Muscle of leg (tissue), 11 donors: ENCODE data around the gene PHACTR1. TPM values are rescaled to one million over a fixed set of nuclear protein-coding genes. Genes with fewer than 3 reads are reported as not detected.
A peak's percentile ranks its signal among the peaks of the same experiment; 100 is the strongest.

Experiments used
- DNase-seq: peaks from one replicate; pipeline ENCODE4 v3.0.0; 2013
- H3K27ac ChIP-seq: one replicate; pipeline ENCODE4 v1.5.1; 2013; ENCODE audit warnings: mild to moderate bottlenecking, low read length, control low read depth
- H3K27me3 ChIP-seq: one replicate; pipeline ENCODE4 v1.6.1; 2013; ENCODE audit warnings: low read length; ENCODE audit not compliant: control insufficient read depth, insufficient read depth
- H3K36me3 ChIP-seq: one replicate; pipeline ENCODE4 v1.6.1; 2013; ENCODE audit warnings: low read length; ENCODE audit not compliant: control insufficient read depth, insufficient read depth
- H3K4me1 ChIP-seq: one replicate; pipeline ENCODE4 v1.6.1; 2013; ENCODE audit warnings: low read length; ENCODE audit not compliant: control insufficient read depth, insufficient read depth
- H3K4me3 ChIP-seq: one replicate; pipeline ENCODE4 v1.5.1; 2013; ENCODE audit warnings: low read length, control low read depth
- H3K9me3 ChIP-seq: replicated peaks from 2 replicates; pipeline ENCODE4 v1.6.1; 2013; ENCODE audit warnings: low read depth, low read length; ENCODE audit not compliant: control insufficient read depth
- WGBS: methylation state at CpG from one replicate; pipeline ENCODE4 v1.1.5; 2013; ENCODE audit warnings: missing lambda C conversion rate; ENCODE audit not compliant: insufficient coverage; 5-methylcytosine and 5-hydroxymethylcytosine counted together
- polyA plus RNA-seq, 8 donors: library from polyadenylated mRNA; unstranded; fragments of 120-200 nt; gene quantifications; one replicate each; pipeline versions ENCODE4 v1.2.1 to v1.2.3, GENCODE V29; 2013; ENCODE audit warnings: inconsistent platforms in 1 of 8, low replicate concordance in 1 of 8; ENCODE audit not compliant: insufficient read length in 8 of 8, insufficient read depth in 1 of 8
- total RNA-seq: library from RNA; stranded (reverse); fragments of 120-200 nt; gene quantifications from one replicate; pipeline ENCODE4 v1.2.4, GENCODE V29; 2013

PHACTR1 gene
- total and polyA plus RNA-seq, 9 donors, result 3.8 to 9.4 (median 4.6) TPM

DNA sequence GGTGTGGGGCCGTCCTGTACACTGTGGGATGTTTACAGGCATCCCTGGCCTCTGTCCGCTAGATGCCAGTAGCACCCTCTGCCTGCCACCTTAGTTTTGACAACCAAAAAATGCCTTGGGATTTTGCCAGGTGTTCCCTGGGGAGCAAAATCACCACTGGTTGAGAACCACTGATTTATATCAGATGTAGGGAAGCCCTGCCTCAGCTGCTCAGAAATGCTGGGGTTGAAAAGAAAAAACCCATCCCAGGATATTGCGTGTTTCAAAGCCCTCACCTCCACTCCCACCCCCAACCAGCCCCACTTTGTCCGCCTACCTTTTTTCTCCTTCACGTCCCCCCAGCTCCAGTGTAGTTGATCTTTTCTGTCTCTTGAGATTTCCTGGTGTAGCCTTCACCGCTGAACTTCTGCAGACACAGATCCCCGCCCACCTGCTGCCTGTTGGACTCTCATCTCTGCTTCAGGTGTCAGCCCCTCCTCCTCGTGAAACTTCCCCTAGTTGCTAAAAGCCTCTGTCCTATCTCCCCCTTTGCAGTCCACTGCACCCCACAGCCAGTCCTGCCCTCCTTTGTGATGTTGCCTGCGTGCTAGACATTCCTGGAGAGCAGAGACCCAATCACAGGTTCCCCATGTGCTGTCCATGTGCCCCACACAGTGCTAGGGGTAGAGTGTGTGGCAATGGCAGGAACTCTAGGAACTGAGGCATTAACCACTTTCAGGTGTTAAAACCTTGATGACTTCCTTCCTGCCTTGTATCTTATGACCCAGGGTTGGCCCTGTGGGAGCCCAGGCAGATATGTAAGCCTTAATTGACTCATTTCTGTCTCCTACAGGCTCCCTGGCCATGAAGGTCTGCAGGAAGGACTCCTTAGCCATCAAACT is 512.9 kb downstream of the PHACTR1 start:
- no peaks in the 10 kb centered on the region for H3K9me3 ChIP-seq
- 73% methylated on average over 6 of the region's 9 CpGs for WGBS
- H3K36me3 ChIP-seq, result no peaks in the 10 kb centered on the region
- H3K4me3 ChIP-seq, result no peak overlapping the region
- no peaks in the 10 kb centered on the region for H3K27me3 ChIP-seq
- no peak overlapping the region for H3K27ac ChIP-seq
- H3K4me1 ChIP-seq, result no peaks in the 10 kb centered on the region
- DNase-seq, result no peak

GRCh38 chr6:13233106-13233505 is 516.5 kb downstream of the PHACTR1 start:
- no peak overlapping the region for H3K4me3 ChIP-seq
- no peaks in the 10 kb centered on the region for H3K4me1 ChIP-seq
- no peaks in the 10 kb centered on the region for H3K36me3 ChIP-seq
- H3K27ac ChIP-seq, result no peak overlapping the region
- DNase-seq, result no peak
- no peaks in the 10 kb centered on the region for H3K27me3 ChIP-seq
- H3K9me3 ChIP-seq, result no peaks in the 10 kb centered on the region
- WGBS, result no CpG with 5 or more reads among the region's 1 CpG

- WGBS, result 100% methylated on average over 1 of the region's 1 CpG
- Histone ChIP-seq H3K36me3 (no peaks in the 10 kb centered on the region), H3K27me3 (no peaks in the 10 kb centered on the region), H3K4me1 (no peaks in the 10 kb centered on the region), H3K4me3 (no peak overlapping the region), H3K27ac (no peak overlapping the region), H3K9me3 (no peaks in the 10 kb centered on the region)
- no peak for DNase-seq
Measured at GRCh38 chr6:13234130-13234529, 517.6 kb downstream of the PHACTR1 start.

DNA sequence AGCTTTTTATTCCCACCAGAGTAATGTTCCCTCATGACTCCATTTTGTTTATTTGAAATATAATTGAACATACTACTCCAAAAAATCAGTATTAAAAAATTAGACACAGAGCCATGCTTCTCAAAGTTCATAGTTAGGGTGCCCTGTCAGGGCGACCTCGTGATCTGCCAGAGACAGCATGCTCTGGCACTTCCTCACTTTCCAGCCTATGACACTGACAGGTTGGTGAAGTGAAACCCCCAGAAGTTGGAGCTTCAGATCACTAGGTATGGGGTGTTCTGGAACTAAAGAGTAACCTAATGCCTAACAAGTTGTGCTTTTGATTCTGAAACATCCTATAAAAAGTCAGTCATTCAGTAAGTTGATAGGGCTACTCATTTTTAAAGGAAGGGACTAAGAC is 518.8 kb downstream of the PHACTR1 start:
- DNase-seq, result no peak
- no peak overlapping the region for H3K27ac ChIP-seq
- H3K36me3 ChIP-seq, result no peaks in the 10 kb centered on the region
- H3K4me3 ChIP-seq, result no peak overlapping the region
- no peaks in the 10 kb centered on the region for H3K9me3 ChIP-seq
- no CpG with 5 or more reads among the region's 2 CpGs for WGBS
- no peaks in the 10 kb centered on the region for H3K4me1 ChIP-seq
- H3K27me3 ChIP-seq, result no peaks in the 10 kb centered on the region

DNA sequence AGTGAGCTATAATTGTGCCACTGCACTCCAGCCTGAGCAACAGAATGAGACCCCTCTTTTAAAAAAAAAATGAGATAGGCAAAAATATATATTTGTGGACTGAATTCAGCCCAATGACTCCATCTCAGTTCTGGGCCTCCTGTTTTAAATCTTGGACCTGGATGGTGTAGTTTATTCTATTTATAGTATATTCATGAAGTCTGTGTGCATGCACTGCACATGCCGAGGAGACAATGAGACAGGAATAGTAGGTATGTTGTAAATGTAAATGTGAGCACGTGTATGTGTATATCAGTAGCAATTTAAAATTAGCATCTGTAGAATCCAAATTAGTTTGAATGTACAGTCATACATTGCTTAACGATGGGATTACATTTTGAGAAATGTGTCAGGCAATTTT is 520.8 kb downstream of the PHACTR1 start:
- Histone ChIP-seq H3K27me3 (no peaks in the 10 kb centered on the region), H3K9me3 (no peaks in the 10 kb centered on the region), H3K4me1 (no peaks in the 10 kb centered on the region), H3K4me3 (no peak overlapping the region), H3K36me3 (no peaks in the 10 kb centered on the region), H3K27ac (no peak overlapping the region)
- 82% methylated on average over 2 of the region's 3 CpGs for WGBS
- DNase-seq, result no peak

DNA sequence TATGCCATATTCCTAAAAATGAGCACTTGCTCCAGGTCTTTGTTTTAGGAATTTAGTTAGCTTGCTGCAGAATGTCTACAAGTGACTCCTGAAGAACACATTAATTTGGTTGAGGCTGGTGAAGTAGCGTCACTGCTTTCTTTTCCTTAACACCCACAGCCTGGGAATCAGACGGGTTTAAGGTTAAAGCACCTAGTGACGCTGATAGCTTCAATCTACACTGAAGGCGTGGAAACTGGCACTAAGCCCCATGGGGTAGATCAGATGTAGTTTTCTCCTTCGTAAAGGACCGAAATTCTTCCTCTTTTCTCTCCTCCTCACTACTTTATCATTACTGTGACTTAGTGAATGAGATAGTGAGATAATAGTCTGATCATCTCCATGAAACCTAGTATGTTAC is 521.5 kb downstream of the PHACTR1 start:
- Histone ChIP-seq H3K27ac (no peak overlapping the region), H3K27me3 (no peaks in the 10 kb centered on the region), H3K9me3 (no peaks in the 10 kb centered on the region), H3K4me1 (no peaks in the 10 kb centered on the region), H3K36me3 (no peaks in the 10 kb centered on the region), H3K4me3 (no peak overlapping the region)
- no peak for DNase-seq
- no CpG with 5 or more reads among the region's 6 CpGs for WGBS

- DNase-seq, result no peak
- 87% methylated on average over 4 of the region's 7 CpGs for WGBS
- no peaks in the 10 kb centered on the region for H3K36me3 ChIP-seq
- no peaks in the 10 kb centered on the region for H3K27me3 ChIP-seq
- H3K9me3 ChIP-seq, result no peaks in the 10 kb centered on the region
- no peak overlapping the region for H3K27ac ChIP-seq
- no peak overlapping the region for H3K4me3 ChIP-seq
- H3K4me1 ChIP-seq, result no peaks in the 10 kb centered on the region
Measured at GRCh38 chr6:13238640-13239216, 522.2 kb downstream of the PHACTR1 start.

GRCh38 chr6:13239530-13240455 is 523.2 kb downstream of the PHACTR1 start:
- H3K9me3 ChIP-seq, result no peaks in the 10 kb centered on the region
- DNase-seq, result peak; percentile 45
- no peaks in the 10 kb centered on the region for H3K36me3 ChIP-seq
- H3K27ac ChIP-seq, result peak overlapping the region; percentile 7
- 48% methylated on average over 4 of the region's 9 CpGs for WGBS
- H3K27me3 ChIP-seq, result no peaks in the 10 kb centered on the region
- no peaks in the 10 kb centered on the region for H3K4me1 ChIP-seq
- no peak overlapping the region for H3K4me3 ChIP-seq

DNA sequence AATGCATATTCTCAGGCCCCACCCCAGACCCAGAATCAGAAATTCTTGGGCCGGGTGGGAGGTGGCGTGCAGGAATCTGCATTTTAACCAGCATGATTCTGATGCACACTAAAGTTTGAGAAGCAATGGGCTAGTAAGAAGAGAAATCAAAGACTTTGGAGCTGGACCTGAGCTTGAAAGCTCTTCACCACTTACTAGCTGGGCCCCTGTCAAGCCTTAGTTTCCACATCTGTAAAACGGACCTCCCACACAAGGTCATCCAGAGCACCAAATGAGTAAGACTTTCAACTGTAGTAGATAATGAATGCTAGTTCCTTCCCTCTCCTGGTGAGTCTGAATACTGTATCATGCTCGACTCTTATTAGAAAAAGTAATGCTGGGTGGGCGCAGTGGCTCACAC is 524.8 kb downstream of the PHACTR1 start:
- Histone ChIP-seq H3K4me1 (no peaks in the 10 kb centered on the region), H3K27ac (no peak overlapping the region), H3K36me3 (no peaks in the 10 kb centered on the region), H3K9me3 (no peaks in the 10 kb centered on the region), H3K27me3 (no peaks in the 10 kb centered on the region), H3K4me3 (no peak overlapping the region)
- no peak for DNase-seq
- WGBS, result no CpG with 5 or more reads among the region's 5 CpGs

- Histone ChIP-seq H3K4me1 (no peaks in the 10 kb centered on the region), H3K27ac (no peak overlapping the region), H3K27me3 (no peaks in the 10 kb centered on the region), H3K4me3 (no peak overlapping the region), H3K36me3 (no peaks in the 10 kb centered on the region), H3K9me3 (no peaks in the 10 kb centered on the region)
- WGBS, result no CpG with 5 or more reads among the region's 3 CpGs
- DNase-seq, result no peak
Measured at GRCh38 chr6:13242178-13242577, 525.6 kb downstream of the PHACTR1 start.
